GM12892 (cell line): ENCODE data around the gene SORCS3.
A peak's percentile ranks its signal among the peaks of the same experiment; 100 is the strongest.

Experiments
- DNase-seq: peaks from one replicate; pipeline ENCODE4 v3.0.0; 2011; ENCODE audit not compliant: insufficient read length
- FAIRE-seq: peaks from 2 replicates; lab custom pipeline; 2011; peaks lifted over from hg19 to GRCh38; lab: Jason Lieb, UNC
- POLR2A ChIP-seq: IDR thresholded peaks from 2 replicates; pipeline ENCODE4 v1.6.1; 2011; ENCODE audit warnings: low read depth, low read length, control low read depth
- POLR2AphosphoS5 ChIP-seq: IDR thresholded peaks from 2 replicates; pipeline ENCODE4 v1.6.1; 2011; ENCODE audit warnings: low read depth, low read length, control low read depth
- TAF1 ChIP-seq: IDR thresholded peaks from 2 replicates; pipeline ENCODE4 v1.6.1; 2011; ENCODE audit warnings: low read depth, mild to moderate bottlenecking, control low read depth, low read length, borderline replicate concordance

The SORCS3 gene

DNA sequence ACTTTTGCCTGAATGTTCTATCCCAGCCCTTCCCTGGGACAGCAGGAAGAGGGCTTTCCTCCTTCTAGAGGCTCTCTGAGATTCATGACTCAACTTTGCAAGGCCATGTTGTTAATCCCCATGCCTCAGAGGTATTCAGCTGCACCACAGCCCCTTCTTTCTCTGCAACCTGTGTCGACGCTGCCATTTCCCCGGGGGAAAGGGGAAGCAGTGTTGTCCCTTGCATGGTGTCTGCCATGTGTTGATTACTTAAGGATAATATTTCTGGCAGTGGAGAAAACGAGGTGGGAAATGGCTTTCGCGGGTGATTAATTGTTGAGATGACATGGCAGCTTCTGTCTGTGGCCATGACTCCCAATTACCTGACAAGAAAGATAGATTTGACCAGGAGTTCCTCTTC is 133.1 kb downstream of the SORCS3 start:
- DNase-seq (no peak), FAIRE-seq (no peak)
- TF ChIP-seq POLR2AphosphoS5 (no peak), POLR2A (no peak), TAF1 (no peak)

DNA sequence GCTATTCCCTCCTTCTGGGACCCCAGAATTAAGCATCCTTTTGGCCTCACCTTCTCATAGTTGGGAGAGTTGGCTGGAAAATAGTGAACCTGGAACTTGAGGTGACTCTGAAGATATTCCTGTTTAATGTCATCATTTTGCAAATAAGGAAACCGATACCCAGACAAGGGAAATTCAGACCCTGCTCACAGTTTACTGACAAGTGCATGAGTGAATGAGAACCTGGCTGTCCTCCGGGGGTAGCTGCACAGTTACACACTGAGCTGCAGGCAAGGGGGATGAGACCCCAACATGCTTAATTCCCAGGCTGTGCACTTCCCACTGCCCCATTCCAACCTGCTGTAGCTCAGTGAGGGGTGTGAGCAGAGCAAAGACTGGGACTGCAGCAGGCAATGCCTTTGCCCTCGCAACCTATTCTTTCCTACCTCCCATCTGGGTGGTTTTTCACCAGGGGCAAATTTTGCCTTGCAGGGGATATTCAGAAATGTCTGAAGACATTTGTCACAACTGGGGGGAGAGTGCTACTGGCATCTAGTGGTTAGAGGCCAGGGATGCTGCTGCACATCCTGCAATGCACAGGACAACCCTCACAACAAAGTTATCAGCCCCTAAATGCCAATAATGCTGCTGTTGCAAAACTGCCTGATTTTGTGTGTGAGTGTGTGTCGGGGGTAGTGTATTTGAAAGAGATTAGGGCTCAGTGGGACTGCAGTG is 136.2 kb downstream of the SORCS3 start:
- FAIRE-seq (peak; percentile 48), DNase-seq (no peak)
- no peak for TF ChIP-seq TAF1

DNA sequence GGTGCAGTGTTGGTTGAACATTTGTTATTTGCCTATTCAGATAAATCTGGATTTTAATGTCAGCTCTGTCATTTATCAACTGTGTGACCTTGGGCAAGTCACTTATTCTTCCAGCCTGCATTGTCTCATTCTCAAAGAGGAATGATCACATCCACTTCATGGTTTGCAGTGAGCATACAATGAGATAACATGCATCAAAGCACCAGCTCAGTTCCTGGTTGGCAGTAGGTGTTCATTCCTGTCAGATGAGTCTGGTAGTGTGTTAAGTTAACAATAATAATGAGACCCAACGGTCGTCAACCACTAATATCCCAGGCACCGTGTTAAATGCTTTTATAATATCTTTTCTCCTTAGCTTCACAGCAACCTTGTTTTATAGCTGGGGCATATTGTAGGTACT is 137.3 kb downstream of the SORCS3 start:
- TF ChIP-seq TAF1, result no peak
- TF ChIP-seq POLR2A, result no peak
- TF ChIP-seq POLR2AphosphoS5, result no peak
- FAIRE-seq (no peak), DNase-seq (no peak)

DNA sequence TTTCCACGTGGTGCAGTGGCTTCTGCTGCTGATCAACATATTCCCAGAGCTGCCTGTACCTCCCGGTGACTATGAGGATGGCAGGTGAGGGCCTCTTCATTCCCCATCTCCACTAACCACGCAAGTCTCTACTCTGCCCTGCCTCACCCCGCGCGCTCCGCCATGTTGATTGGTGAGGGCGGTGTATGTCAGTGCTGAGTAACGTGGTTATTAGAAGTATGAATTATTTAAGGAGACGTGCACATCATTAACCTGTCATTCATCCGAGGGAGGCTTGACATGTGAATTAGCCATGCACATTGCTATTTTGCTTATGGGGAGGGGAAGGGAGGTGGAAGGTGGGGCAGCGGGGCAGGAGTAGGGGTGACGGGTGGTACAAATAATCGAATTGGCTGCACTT is 138.6 kb downstream of the SORCS3 start:
- TF ChIP-seq POLR2A (no peak), TAF1 (no peak), POLR2AphosphoS5 (no peak)
- FAIRE-seq (no peak), DNase-seq (no peak)

DNA sequence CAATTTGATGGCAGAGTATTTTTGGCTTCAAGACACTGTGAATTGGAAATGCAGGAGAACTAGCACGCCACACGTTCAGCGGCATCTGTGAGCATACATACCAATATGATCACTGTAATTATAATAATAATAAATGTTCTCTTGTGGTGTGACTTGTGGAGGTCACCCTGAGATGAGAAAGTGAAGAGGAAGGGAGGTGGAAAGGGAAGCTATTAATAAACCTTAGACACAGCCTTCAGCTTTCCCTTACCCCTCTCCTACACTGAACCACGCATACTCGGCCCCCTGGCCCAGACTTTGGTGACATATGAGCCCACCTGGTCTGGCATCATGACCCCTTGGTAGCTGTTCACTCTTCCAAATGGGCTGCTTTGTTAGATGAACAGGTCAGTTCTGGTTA is 139.1 kb downstream of the SORCS3 start:
- no peak for FAIRE-seq

DNA sequence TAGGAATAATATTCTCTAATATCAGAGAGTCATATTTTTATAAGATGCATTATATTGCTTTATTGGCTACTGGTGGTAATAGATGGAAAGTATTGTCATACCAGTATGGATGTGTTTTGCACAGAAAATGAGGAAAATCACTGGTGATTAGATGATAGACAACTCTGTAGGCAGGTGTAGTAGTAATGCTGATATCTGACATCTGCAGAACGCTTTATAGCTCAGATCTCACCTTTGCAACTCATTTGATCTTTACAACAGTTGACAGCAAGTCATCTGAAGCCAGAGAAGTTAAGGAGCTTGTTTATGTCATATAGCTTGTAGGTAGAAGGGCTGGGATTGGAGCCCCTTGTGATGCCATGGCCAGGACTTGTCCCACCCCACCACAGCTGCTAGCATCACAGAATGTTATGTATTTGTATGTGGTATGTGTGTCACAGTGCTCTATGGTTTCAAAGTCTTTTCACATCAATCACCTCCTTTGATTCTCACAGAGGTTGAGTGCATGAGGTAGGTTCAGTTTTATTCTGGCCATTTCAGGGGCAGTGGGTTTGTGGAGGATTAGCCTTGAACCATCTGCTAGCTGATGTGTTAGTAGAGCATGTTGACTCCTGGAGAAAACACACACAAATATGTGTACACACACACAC is 140.0 kb downstream of the SORCS3 start:
- FAIRE-seq (no peak), DNase-seq (no peak)
- TF ChIP-seq POLR2AphosphoS5 (no peak), TAF1 (no peak), POLR2A (no peak)

More for the DNA sequence above, 139.1 kb downstream of the SORCS3 start:
- TF ChIP-seq TAF1 (no peak), POLR2AphosphoS5 (no peak), POLR2A (no peak)
- DNase-seq, result no peak

DNA sequence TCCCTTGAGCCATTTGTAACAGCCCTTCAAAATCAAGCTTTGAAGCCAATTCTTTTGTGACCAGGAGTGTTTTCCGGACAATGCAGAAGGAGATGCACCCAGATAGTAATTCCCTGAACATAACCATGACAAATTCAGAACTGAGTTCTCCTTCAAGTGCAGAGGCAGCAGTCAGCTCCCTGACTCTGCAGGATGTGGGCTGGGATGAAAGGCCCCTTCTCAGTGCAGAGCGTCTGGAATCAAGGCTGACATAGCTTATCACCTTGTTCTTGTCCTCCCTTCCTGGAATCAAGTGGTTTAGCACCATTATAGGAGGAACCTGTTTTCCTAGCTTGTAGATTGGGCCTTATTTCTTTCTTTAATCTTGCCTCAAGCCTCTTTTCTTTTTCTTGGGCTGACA is 143.4 kb downstream of the SORCS3 start:
- FAIRE-seq, result no peak
- no peak for DNase-seq
- no peak for TF ChIP-seq TAF1

DNA sequence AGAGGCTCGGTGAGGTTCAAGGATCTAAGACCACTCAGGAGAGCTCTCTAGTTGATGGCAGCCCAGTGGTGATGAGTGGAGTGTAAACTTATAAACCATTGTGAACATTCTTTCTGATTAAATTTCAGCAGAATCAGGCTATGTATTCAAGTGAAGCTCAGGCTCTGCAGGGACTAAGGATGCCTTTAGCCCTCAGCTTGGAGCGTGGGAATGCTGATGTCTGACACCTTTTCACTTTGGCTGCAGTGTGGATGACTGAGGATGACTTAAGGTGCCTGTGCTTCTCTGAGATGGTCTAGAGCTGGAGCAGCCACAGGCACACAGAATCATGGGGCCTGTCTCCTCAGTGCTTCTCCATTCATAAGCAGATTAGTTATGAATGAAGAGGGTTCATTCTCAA is 150.4 kb downstream of the SORCS3 start:
- no peak for FAIRE-seq

DNA sequence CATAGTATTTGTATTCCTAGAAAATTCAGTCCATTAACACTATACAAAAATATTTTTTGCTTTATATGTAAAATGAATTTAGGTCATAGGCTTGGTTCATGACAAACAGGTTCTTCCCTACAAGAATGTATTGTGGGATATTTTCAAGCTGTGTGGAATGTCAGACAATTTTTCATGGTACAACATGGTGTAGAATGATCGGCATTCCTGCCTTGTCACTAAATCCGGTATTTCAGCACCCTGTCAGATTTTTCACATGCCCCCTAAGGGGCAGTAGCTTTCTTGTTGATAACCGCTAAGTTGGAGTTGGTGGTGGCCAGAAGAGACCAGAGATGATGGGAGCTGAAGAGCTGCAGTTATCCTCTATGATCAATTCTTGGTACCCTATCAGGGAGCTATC is 154.3 kb downstream of the SORCS3 start:
- DNase-seq, result no peak
- FAIRE-seq, result no peak
- TF ChIP-seq POLR2AphosphoS5 (no peak), POLR2A (no peak), TAF1 (no peak)

More for the DNA sequence above, 150.4 kb downstream of the SORCS3 start:
- TF ChIP-seq POLR2AphosphoS5 (no peak), POLR2A (no peak), TAF1 (no peak)
- DNase-seq, result no peak

DNA sequence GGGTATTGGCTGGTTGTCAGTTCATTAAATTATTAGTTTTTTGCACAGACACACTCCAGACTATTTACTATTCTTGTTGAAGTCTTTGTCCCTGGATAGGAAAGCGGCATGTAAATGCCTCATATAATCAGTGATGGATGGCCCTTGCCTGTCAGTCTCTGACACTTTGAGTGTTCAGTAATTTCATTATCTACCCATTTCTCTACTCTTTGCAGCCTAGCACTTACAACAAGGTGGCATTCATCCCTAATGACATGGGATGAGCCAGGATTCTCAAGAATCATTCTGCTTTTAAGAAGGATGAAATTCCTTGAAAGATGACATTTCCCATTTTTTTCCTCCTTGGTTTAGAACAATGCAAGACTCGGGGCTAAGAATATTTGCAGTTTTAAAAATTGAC is 155.7 kb downstream of the SORCS3 start:
- DNase-seq, result no peak
- no peak for FAIRE-seq
- no peak for TF ChIP-seq TAF1
- no peak for TF ChIP-seq POLR2AphosphoS5
- no peak for TF ChIP-seq POLR2A

DNA sequence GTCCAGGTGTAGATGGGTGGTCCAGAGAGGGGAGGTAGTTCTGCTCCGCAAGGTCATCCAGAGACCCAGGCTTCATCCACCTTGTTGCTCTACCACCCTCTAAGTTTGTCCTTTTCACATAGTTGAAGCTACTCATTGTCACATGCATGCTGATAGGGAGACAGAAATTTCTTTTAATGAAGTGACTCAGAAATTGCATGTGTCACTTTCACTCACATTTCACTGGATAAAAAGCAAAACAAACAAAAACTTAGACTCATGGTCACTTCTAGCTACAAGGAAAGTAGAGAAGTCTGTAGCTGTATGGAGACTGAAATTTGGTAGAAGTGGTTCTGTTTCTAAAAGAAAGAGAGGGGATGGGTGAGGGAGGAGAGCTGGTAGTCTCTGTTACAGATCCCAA is 161.9 kb downstream of the SORCS3 start:
- TF ChIP-seq POLR2A (no peak), TAF1 (no peak), POLR2AphosphoS5 (no peak)
- FAIRE-seq, result no peak
- no peak for DNase-seq

DNA sequence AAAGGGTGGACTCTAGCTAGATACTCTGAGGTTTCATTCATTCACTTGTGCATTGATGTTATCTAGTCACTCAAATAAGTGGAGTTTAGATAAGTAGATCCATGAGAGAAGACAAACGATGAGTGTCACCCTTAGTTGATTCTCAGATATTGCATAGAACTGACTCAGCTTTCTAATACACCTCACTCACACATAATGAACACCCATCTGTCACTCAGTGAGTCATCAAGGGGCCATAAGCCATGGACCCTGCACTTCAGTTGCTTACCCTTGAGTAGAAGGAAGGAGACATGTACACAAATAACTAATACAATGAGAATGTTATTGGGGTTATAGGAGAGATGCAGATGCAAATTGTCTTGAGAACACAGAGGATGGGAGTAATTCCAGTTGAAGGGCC is 163.8 kb downstream of the SORCS3 start:
- no peak for DNase-seq
- no peak for TF ChIP-seq TAF1
- TF ChIP-seq POLR2A, result no peak
- TF ChIP-seq POLR2AphosphoS5, result no peak
- FAIRE-seq, result peak; percentile 30
